Stimulated activated CD4-positive, alpha-beta T cell treated with anti-CD3 and anti-CD28 coated beads, TNF-alpha, amount 100 ng/mL, for 4 hours (primary cell): ENCODE measurements around the gene PTPRT.

Source experiments
- DNase-seq, 3 experiments: peaks; one replicate each; pipeline ENCODE4 v3.0.0-alpha.2; 2020; ENCODE audit warnings: low read depth in 3 of 3

PTPRT gene

DNA sequence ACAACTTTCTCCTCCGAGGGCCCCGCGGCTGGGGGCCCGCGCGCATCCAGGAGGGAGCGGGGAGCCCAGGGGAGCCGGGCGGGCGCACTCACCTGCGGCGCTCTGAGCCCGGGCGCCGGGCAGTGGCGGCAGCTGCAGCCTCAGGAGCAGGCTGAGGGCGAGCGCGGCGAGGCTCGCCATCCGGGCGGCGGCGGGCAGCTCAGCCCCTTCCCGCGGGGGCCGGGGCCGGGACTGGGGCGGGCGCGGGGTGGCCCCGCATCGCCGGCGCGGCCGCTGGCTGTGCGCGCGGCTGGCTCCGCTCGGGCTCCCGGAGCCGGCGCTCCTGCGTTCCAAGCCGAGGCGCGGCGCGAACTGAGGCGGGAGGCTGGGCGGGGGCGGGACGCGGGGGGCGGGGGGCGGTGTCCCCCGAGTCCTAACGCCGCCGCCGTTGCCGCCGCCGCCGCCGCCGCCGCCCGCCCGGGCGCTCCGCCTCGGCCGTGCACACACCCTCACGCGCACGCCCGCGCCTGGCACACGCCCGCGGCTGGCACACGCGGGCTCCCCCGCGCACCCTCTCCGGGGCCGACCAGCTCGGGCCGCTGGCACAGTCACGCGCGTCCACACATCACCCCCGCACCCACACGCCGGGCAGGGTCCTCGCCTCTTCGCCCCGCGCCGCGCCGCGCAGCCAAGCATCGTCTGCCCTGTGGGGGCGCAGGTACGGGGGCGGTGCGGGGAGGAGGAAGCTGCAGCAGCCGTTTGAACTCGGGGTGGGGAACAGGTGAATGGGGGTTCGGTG, at the start of gene PTPRT:
Gene PTPRT (minus strand): TSS at position 353 of the 778 bp plus-strand sequence. CDS start 173 bp downstream, at position 180.
- DNase-seq = no peak

DNA sequence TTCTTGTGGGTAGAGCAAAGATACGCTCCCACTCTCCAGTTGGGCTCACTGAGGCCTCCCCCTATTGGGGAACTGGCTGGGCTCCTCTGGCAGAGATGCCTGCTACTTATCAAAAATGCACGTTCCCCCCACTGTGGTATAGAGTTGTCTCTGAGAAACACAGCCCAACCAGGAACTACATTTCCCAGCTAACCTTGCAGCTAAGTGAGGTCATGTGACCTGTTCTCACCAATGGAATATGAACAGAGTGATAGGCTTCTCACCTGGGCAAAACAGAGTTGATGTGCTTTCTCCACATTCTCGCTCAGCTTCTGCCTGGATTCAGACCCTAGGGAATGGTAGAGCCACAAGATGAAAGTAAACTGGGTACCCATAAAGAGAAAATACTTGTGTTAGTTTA, 49.1 kb upstream of the PTPRT start:
- no peak for DNase-seq

DNA sequence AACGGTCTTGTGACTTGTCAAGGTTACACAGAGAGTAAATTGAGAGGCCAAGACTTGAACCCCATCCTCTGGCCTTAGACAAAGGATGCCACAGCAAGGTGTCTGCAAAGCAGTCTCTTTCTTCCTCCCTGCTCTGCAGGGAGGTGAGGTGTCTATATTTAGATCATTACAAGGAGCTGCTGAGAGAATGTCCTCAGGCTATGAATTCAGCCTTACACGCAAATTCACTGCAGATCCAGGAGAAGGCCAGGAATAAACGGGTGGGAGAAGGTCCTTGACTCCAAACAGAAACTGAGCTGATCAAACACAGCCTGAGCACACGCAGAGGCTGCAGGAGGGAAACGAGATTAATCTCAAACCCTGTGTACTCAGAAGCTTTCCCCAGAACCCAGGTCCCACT, 48.6 kb upstream of the PTPRT start:
- DNase-seq = no peak

DNA sequence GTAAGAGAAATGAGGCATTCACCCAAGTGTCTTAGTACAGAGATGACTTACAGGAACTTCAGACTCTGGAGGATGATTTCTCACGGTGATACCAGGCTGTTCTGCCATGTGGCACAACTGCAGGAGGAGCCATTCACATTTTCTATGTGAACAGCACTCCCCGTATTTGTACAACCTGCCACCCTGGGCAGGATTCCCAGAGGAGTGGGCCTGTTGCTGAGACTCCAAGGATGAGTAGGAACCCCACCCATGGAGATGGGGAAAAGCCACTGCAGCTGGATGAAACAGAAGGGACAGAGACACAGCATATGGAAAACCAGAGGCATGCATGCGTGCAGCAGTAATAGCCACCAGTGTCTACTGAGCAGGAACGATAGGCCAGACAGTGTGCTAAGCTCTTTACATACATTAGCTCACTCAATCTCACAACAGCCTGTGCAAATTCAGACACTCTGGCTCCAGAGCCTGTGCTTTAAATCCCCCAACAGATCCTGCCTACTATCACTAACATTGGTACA, 48.0 kb upstream of the PTPRT start:
- DNase-seq = no peak

DNA sequence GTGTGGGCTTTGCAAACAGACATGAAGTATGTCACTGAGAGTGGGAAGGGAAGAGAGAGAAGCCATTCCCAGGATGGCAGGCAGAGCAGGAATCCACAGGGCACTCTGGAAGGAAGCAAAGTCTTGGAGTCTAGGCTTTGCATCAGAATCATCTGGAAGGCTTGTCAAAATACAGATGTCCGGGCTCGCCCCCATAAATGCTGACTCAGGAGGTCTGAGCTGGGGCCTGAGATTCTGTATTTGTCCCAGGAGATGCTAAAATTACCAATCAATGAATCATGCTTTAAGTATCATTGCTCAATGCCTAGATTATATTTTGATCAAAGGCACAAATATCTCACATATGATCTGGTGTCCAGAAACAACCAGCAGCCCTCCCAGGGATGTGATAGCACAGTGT, 46.3 kb upstream of the PTPRT start:
- no peak for DNase-seq

DNA sequence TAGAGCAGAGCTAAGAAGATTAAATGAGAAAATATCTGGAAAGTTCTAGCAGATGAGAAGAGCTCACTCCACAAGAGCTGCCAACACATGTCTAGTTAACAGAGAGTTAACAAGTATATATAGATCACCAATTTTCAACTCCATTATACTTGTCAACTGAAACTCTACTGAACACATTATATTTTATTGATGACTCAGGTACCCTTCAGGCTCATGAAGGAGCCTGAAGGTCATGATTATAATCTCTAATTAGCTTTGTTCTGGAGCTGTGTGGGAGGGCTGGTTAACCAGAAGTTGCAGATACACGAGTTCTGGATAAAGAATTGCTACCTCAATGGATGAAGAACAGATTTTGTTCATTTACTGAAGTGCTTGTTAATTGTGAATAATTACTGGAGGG, 42.1 kb upstream of the PTPRT start:
- no peak for DNase-seq

DNA sequence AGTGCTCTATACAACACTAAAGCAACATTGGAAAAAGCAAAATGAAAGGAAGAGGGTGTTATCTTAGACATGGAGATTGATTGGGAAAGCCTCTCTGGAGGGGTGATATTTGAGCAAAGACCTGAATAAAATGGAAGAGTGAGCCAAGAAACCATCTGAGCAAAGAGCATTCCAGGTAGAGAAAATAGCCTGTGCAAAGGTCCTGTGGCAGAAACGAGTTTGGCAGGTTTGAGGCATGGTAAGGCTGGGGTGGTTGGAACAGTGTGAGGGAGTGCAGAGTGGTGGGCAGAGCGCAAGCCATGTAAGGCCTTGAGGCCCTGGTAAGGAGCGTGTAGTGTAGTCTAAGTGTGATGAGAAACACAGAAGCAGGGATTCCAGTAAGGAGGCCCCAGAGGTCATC, 40.0 kb upstream of the PTPRT start:
- no peak for DNase-seq

DNA sequence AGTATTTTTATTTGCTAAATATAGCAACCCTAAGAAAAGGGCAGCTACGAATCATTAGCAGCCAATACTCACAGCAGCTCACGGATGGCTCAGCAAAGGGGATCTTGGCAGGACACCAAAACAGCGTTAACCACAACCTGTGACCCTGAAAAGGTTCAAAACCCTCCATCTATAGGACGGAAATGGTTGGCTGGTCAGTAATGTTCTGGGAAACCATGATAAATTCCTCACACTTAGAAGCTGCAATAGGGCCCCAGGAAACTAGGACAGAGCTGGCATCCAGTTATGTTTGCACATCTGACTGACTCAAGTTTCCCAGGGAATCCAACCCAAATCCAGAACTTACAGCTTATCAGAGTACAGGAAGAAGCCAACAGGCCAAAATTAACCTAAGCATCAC, 30.9 kb upstream of the PTPRT start:
- DNase-seq = no peak

DNA sequence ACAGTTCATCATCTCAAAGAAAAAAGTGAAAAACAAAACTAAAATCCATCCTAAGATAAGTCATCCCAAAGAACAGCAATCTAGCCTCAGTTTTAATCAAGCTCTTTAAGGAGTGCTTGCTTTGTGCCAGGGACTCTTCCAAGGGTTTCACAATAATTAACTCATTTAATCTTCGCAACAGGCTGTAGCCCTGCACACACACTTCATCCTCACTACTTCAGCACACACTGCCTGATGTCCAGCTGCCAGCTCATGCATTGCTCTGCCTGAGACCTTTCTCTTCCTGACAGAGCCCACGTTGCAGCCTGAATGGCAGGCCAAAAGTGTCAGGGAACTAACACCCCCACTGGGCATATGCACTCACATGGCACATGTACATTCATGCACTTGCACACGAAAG, 21.2 kb upstream of the PTPRT start:
- DNase-seq = no peak

DNA sequence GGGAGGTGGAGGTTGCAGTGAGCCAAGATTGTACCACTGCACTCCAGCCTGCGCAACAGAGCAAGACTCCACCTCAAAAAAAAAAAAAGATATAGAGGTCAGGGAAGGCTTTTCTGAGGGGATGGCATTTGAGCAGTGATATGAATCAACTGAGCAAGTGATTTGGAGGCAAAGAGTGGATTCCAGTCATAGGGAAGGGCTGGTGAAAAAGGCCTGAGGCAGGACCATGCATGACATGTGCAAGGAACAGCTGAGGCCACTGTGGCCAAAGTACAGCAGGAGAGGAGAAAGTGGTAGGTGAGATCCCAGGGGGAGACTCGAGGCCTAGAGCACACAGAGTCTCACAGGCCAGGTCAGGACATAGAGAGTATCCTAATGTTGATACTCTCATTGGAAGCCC, 20.1 kb upstream of the PTPRT start:
- DNase-seq = no peak

DNA sequence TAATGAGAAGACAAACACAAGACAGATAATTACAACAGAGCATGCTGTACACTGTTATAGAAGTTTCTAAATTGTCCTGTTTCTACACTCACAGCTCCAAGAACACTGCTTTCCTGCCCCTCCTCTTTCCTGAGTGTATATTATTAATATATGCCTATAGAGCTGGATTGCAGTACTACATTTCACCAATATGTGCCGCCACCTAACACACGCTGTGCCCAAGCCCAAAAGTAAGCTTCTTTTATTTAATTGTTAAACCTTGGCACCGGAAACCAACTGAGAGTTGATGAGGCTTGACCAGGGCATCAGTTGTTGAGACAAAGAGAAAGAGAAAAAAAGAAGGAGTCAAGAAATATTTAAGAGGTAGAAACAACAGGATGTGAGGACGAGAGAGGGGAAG, 16.0 kb upstream of the PTPRT start:
- no peak for DNase-seq

DNA sequence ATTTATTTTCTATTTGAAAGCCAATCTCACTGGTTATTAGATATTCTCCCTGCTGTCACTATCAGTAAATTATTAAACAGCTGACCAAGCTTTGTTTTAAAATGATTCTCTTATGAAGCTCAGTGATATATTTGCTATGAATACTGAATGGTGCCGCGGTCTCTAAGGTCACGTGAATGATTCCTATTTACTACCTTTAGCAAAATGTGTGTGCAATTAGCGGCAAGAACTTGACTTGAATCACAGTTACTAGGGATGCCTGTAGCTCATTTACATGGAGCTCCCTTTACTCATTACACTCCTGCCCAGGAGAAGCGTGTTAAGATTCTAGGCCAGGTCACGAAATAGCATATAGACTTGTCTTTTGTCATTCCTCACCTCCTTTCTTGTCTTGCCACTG, 12.4 kb upstream of the PTPRT start:
- no peak for DNase-seq

DNA sequence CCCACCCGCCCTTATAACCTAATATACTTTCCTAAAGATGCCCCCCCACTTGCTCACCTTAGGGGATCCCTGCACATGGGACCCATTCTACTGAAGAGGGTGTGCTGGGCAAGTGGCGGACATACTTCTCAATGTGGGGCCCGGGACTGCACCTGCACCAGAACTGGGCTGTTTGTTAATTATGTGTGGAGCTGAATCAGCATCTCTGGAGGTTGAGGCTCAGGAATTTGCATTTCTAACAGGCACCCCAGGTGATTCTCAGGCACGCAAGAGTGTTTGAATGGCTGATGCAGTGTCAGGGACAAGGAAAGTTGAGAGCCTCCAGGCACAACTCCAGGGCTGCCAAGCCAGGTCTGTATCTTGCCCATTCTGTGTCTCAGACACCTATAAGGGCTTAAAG, 8.9 kb upstream of the PTPRT start:
- DNase-seq = no peak

DNA sequence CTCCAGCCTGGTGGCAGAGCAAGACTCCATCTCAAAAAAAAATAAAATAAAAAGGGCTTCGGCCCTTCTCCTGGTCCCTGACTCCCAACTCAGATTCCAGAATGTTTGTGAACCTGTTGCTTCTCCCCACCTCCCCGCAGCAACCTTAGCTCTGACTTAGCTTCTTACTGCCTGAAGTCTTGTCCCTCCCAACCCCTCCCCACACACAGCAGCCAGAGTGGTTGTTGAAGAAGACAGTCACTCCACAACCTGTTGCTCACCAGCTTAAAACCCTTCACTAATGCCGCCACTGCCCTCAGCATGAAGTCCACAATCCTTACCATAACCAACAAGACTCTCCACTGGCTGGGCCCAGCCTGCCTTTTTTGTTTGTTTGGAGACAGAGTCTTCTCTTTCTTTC, 6.5 kb upstream of the PTPRT start:
- no peak for DNase-seq

DNA sequence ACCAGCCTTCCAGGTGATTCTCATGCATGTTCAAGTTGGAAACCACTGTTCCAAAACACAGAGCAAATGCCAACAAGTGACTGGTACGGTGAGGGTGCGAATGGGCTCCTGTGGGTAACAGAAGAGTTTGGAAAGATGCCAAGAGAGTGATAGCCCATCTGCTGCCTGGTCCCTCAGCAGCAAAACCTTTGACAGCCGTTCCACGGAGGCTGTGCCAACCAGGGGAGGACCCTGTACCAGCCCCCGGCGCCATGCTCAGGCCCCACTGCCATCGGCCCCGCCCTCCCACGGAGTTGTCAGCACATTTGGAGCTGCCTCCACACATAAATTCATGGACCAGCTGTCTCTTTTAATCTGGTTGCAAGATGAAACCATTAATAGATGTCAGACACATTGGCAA, 4.4 kb upstream of the PTPRT start:
- DNase-seq = no peak

DNA sequence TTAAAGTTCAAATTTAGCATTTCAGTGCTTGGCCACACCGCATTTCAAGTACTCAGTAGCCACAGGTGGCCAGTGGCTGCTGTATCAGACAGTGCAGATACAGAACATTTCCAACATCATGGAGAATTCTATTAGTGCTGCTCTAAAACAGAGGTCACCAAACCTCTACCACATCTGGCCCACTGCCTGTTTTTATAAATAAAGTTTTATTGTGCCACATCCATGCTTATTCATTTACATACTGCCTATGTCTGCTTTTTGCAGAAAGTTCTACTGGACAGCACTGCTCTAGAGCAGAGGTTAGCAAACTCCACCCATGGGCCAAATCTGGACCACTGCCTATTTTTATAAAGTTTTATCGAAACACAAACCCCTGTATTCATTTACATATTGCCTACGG, 3.7 kb upstream of the PTPRT start:
- no peak for DNase-seq

DNA sequence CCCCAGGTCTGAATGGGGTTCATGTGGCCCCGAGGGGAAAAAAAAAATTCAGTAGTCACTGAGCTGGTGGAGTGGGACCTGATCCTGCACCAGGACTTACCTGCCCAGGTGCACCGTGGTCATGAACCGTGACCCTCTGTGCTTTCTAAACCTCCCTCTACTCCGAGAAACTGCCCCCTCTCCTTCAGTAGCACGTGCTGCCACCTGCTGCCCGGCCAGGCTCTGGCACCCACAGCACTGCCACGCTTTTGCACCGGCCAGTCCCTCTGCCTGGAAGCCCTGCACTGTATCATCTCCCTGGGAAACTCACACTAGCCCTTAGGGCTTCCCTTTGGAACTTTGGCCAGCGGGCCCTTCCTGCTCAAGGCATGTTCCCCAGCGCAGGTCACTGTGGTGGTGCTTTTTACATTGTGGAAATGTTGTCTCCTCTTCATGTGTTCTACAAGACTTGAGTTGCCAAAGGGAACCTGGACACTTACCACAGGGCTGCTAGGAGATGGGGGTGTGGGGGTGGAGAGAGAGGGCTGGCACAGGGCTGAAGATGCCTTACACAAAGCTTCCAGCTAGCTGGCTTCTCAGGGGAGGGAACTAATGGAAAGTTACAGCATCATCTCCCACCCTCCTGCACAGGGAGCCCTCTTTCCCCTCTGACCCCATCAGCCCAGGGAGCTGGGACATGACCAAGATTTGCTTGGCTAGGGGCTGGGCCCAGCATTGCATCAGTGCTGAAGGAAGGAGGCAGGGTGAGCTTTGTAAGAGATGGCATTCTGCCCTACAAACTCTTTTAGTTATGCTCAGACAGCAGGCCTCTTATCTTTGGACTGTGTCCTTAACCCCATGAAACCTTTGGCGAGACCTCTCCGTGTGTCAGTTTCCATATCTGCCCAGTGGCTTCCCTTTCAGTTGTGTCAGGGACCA, 2.5 kb upstream of the PTPRT start:
- no peak for DNase-seq

DNA sequence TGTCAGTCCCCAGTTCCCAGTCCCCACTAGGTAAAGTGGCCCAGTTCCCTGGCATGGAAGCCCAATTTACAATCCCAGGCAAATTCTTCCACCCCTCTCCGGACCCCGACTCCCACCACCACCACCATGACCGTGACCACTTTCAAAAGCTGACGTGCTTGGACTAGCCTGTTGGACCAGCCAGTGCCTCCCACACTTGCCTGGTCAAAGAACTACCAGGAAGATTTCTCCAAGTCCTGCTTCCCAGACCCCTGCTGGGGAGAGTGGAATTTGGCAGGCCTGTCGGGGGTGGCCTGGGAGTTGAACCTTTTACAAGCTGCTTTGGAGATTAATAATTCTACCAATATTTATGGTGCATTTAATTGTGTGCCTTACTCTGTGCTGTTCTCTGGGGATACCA, 1.4 kb upstream of the PTPRT start:
- no peak for DNase-seq

DNA sequence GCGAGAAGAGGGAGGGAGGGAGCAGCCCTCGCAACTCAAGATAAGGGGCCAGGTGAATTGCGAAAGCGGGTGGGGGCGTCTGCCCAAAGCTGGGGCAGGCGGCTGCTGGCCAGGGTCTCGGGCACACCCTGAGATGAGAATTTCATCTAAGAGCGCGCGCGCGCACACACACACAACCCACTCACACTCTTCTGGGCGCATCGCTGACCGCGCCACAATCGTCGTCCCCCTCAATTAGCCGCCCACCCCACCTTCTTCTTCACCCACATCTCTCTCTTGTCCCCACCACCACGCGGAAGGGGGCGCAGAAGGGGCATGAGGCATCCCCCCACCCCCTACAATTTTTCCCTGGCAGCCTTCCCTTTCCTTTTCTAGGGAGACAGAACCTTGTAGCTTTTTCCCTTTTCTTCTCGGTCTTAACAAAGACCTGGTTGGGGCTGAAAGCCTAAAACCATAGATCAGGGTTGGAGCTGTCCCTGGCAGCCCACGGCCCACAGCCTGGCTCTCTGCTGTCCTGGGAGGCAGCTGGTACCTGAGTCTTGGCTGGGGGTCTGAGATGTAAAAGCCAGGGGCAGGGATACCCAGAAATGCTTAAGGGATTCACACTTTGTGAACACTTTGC, 737 bp upstream of the PTPRT start:
- no peak for DNase-seq

DNA sequence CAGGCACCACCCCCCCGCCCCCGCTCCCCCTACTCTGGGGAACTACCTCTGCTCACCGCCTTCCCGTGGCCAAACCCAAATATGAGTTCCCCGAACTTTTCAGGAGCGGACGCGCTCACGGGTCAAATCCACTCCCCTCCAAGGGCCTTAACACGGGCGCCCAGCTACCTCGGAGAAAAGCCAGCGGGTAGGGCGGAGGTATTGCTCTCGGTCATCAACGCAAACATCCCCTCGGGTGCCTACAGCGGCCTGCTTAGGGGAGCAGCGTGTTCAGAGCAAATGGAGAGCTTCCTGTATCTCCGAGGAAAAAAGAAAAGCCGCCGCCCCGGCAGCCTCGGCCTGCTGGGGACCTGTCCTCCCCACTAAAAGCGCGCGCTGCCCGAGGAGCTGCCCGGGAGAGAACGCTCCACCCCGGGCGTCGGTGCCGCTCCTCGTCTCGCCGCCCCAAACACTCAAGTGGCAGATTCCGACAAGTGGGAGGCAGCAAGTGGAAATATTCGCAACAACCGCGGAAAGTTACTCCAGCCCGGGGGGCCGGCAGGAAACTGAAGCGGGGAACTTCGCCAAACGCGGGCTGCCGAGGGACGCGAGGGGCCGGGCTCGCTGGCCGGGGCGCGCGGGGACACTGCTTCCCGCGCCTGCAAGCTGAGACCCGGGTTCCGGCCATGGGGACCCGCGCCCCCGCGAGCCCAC, 699 bp downstream of the PTPRT start:
- no peak for DNase-seq

DNA sequence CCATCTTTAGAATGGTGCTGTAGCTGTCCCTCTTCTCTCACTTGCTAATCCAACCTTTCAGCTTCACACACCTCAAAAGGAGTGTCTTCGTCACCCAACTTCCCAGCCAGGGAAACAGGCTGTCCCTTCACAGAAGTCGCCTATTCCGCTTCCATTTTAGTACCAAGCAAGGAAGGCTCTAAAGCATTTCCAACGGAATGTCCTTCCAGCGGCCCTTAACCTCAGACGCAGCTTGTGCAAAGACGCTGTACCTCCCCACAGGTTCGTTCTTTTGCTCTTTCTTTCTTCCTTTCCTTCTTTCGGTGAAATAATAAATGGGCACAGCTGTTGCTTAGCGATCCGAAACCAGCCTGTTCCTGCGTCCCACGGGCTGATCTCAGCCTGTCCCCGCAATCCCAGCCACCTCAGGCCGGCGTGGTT, 1.5 kb downstream of the PTPRT start:
- no peak for DNase-seq
